GM18868 (cell line): ENCODE measurements around the gene CDC42EP1.
"Not testable (repeated sequence)": the region's sequence is repeated elsewhere in the genome, so short reads cannot be mapped to it uniquely, and the experiment has no call there.

Source experiments
- ATAC-seq: cut with Tn5 transposase; IDR thresholded peaks from one replicate; pipeline ENCODE4 v1.9.1; 2021; ENCODE audit warnings: mild to moderate bottlenecking, moderate library complexity; ENCODE audit not compliant: unreplicated experiment

The CDC42EP1 gene

DNA sequence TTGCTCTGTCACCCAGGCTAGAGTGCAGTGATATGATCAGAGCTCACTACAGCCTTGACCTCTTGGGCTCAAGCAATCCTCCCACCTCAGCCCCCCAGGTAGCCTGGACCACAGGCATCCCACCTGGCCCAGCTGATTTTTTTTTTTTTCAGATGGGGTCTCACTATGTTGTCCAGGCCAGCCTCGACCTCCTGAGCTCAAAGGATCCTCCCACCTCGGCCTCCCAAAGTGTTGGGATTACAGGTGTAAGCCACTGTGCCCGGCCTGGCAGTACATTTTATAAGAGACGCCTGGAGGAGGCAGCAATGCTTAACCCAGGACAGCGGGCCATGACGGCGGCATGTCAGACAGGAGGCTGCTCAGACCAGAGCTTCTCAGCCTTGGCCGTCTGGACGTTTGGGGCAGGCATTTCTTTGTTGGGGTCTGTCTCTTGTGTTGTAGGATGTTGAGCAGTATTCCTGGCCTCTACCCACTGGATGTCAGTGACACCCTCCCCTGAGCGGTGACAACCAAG lies 15.3 kb downstream of the CDC42EP1 start:
- ATAC-seq: no peak

DNA sequence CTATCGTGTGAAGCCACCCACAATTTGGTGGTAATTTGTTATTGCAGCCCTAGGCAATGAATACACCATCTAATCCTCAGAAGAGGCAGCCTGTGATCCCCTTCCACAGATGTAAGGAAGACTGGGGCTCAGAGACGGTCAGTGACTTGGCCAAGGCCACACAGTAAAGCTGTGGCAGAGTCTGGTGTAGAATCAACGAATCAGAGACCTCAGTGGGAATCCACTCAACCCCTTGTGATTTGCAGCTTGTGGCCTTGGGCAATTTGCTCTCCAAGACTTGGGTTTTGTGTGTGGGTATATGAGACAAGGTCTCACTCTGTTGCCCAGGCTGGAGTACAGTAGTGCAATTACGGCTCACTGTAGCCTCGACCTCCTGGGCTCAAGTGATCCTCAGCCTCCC lies 17.7 kb downstream of the CDC42EP1 start:
- ATAC-seq: no peak

- ATAC-seq: no peak
These were observed 21.2 kb downstream of the CDC42EP1 start for GRCh38 chr22:37581504-37581903.

DNA sequence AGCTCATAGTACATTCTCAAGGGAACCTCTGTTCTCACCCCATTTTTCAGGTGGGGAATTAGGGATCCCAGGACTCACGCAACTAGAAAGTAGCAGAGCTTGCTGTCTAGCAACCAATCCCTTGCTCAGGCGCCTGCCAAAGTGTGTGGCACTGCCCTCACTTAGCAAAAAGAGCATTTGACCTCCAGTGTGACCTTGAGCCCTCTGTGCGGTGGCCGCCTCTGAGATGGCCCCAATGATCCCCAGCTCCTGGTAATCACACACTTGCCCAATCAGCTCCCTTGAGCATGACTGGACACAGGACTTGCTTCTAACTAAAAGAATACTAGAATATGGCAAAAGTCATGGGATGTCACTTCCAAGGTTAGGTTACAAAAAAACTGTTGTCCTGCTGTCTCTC lies 22.2 kb downstream of the CDC42EP1 start:
- no peak for ATAC-seq

- ATAC-seq: no peak
These were observed 28.4 kb downstream of the CDC42EP1 start for GRCh38 chr22:37588546-37589215.

GRCh38 chr22:37589636-37590035 lies 29.4 kb downstream of the CDC42EP1 start:
- no peak for ATAC-seq

GRCh38 chr22:37591081-37591480 lies 30.8 kb downstream of the CDC42EP1 start:
- ATAC-seq: not testable (repeated sequence)

DNA sequence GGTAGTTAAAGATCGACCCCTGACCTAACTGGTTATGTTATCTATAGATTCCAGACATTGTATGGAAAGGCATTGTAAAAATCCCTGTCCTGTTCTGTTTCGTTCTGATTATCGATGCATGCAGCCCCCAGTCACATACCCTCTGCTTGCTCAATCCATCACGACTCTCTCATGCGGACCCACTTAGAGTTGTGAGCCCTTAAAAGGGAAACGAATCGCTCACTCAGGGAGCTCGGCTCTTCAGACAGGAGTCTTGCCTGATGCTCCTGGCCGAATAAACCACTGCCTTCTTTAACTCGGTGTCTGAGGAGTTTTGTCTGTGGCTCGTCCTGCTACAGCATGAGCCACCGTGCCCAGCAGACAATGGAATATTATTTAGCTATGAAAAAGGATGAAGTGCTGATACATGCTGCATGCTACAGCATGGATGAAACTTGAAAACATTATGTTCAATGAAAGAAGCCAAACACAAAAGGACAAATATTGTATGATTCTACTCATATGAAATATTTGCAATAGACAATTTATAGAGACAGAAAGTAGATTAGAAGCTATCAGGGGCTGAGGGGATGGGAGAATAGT lies 31.6 kb downstream of the CDC42EP1 start:
- no peak for ATAC-seq

DNA sequence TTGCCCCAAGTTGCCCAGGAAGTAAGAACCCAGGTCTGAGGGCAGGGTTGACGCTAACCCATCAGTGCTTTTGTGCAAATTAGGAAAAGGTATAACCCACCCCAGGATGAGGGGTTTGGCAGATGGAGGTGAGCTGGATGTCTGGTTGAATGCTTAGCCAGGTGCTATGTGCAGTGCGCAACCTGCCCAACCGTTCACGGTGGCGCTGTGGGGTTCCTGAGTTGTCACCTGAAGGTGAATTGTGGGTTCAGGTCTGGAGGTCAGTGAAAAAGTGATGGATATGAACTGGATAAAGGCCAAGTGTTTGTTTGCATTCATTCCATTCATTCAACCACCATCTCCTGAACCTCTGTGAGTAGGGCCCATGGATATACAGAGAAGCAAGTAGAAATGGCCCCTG lies 34.0 kb downstream of the CDC42EP1 start:
- no peak for ATAC-seq

- ATAC-seq: no peak
These were observed 38.9 kb downstream of the CDC42EP1 start for GRCh38 chr22:37599153-37599552.

- ATAC-seq: no peak
These were observed 40.9 kb downstream of the CDC42EP1 start for GRCh38 chr22:37601203-37601539.

- ATAC-seq: no peak
These were observed 41.5 kb downstream of the CDC42EP1 start for GRCh38 chr22:37601540-37602442.

- not testable (repeated sequence) for ATAC-seq
These were observed 42.4 kb downstream of the CDC42EP1 start for GRCh38 chr22:37602546-37603277.

- ATAC-seq: no peak
These were observed 43.8 kb downstream of the CDC42EP1 start for GRCh38 chr22:37604074-37604473.

DNA sequence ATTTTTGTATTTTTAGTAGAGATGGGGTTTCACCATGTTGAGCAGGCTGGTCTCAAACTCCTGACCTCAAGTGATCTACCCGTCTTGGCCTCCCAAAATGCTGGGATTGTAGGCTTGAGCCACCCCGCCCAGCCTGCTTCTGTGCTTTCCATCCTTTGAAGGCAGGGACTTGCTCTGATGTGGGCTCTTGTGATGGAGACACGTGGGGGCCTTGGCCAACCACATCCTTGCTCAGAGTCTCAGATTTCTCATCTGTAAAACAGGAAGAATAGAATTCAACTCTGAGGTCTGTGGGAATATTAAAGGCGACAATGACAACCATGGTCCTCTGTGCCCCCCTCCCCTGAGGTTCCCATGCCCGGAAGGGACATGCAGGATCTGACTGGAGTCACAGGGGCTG lies 44.6 kb downstream of the CDC42EP1 start:
- ATAC-seq: no peak

DNA sequence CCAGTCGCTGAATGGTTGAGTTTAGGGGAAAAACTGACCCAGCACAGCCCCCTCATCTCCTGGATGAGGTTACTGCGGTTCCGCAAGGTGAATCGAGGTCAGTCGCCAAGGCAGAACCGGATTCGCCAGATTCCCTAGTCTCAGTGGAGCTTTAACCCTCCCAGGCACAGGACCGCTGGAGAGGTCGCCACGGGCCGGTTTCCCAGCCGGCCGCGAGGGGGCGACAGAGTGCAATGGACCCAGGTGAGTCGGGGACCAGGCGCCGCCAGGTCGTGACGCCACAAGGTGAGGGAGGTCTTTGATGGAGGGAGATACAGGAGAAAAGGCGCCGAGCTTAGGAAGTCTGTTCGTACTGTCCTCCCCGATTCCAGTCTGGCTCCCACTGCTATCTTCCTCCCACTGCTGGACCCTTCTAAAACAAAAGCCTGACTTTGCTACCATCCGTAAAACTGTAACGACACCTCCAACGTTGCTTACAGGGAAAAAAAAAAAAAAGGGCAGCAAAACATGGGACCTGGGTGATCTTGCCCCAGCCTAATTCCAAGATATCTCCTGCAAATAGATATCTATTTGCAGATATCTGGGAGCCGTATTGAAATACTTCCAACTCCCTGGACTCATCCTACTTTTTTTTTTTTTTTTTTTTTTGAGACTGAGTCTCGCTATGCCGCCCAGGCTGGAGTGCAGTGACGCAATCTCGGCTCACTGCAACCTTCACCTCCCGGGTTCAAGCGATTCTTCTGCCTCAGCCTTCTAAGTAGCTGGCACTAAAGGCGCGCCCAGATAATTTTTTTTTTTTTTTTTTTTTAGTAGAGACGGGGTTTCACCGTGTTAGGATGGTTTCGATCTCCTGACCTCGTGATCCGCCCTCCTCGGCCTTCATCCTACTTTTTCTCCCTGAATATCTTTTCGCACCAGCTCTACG lies 47.0 kb downstream of the CDC42EP1 start:
- ATAC-seq: no peak

GRCh38 chr22:37607935-37608476 lies 47.7 kb downstream of the CDC42EP1 start:
- no peak for ATAC-seq

DNA sequence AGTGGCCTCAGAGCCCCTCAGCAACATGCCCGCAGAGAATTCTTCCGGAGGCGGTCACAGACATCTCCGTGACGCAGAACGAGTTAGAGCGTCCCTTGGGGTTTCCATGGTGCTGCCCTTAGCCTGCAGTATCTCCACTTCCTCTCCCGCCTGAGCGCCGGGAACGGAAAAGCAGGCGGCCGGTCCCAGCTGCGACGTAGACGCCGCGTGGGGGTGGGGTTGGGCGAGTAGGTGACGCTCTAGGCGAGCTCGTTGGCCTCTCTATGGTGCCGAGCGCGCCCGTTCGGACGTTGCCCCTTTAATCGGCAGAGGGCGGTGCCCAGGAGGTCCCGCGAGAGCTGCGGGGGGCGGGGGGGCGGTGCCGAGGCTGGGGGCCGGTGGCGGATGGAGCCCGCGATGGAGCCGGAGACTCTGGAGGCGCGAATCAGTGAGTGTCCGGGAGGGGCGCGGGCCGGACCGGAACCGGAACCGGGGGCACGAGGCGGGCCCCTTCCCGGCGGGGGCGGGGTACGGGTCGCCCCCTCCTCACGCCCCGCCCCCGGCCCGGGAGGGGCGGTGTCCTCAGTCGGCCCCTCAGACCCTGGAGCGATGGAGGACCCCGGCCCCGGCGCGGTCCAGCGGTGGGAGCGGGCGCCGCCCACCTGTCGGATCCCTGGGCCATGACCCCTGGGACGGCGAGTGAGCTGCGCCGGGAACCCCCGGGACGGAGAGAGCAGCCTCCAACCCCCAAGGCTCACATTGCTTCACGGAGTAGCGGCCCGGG lies 48.4 kb downstream of the CDC42EP1 start, which contains the start of gene GGA1:
GGA1 (plus strand) TSS at position 358 of the 763 bp plus-strand sequence; CDS start at position 385, 27 bp downstream.
- peak; percentile 77 for ATAC-seq
